ENCODE results near the gene CFAP221. TPM values are rescaled to one million over a fixed set of nuclear protein-coding genes. Genes with fewer than 3 reads are reported as not detected.

CFAP221 gene
- total RNA-seq, 1 donor from 2014 or later: not detected

- DNase-seq (ENCODE audit: low spot score in 2 of 2): no peak
- TF ChIP-seq CTCF (IDR thresholded peaks at IDR 0.05): no peak
- intact Hi-C loops (cut with DNase I): no loop called here
- Histone ChIP-seq H3K4me3 (no peak overlapping the region), H3K9me3 (peaks cover 8 to 15% of the 10 kb centered on the region in 2 donors), H3K4me1 (no peaks in the 10 kb centered on the region), H3K27ac (no peak overlapping the region), H3K27me3 (no peaks in the 10 kb centered on the region), H3K36me3 (no peaks in the 10 kb centered on the region)
Observed at GRCh38 chr2:119537792-119538191, 6.5 kb upstream of the CFAP221 start.

GRCh38 chr2:119541476-119541875 is 2.8 kb upstream of the CFAP221 start:
- H3K27me3 ChIP-seq: no peaks in the 10 kb centered on the region
- TF ChIP-seq CTCF (IDR thresholded peaks at IDR 0.05): no peak
- intact Hi-C loops (cut with DNase I): no loop called here

GRCh38 chr2:119544939-119545475 is 758 bp downstream of the CFAP221 start:
- no peak for DNase-seq (ENCODE audit: low spot score in 2 of 2)
- Histone ChIP-seq H3K4me1 (peaks cover 0 to 4% of the 10 kb centered on the region in 2 donors), H3K4me3 (peak overlapping the region; percentile 74 to 81), H3K9me3 (no peaks in the 10 kb centered on the region), H3K27me3 (no peaks in the 10 kb centered on the region), H3K27ac (peak overlapping the region; percentile 17 to 62), H3K36me3 (no peaks in the 10 kb centered on the region)
- no peak for TF ChIP-seq CTCF (IDR thresholded peaks at IDR 0.05)
- intact Hi-C loops (cut with DNase I): loop anchor here (1.0 to 5.0 kb wide), 3 partner anchors 62 to 212 kb away; partner anchors contain the start of genes C2orf76, DBI and PTPN4

More at GRCh38 chr2:119541476-119541875, 2.8 kb upstream of the CFAP221 start:
- Histone ChIP-seq H3K27ac (no peak overlapping the region), H3K4me1 (peaks cover 0 to 4% of the 10 kb centered on the region in 2 donors), H3K36me3 (no peaks in the 10 kb centered on the region), H3K9me3 (no peaks in the 10 kb centered on the region), H3K4me3 (no peak overlapping the region)
- DNase-seq (ENCODE audit: low spot score in 2 of 2): no peak

- Histone ChIP-seq H3K27me3 (no peaks in the 10 kb centered on the region), H3K4me1 (peaks cover 0 to 4% of the 10 kb centered on the region in 2 donors), H3K9me3 (no peaks in the 10 kb centered on the region), H3K27ac (no peak overlapping the region), H3K4me3 (no peak overlapping the region), H3K36me3 (no peaks in the 10 kb centered on the region)
- DNase-seq (ENCODE audit: low spot score in 2 of 2): no peak
- intact Hi-C loops (cut with DNase I): loop anchor here (2.0 to 5.0 kb wide), 2 partner anchors 179 to 211 kb away; partner anchors contain the start of genes C2orf76, DBI and PTPN4
- no peak for TF ChIP-seq CTCF (IDR thresholded peaks at IDR 0.05)
Observed at GRCh38 chr2:119545754-119546446, 1.7 kb downstream of the CFAP221 start.

GRCh38 chr2:119546447-119546767 is 2.2 kb downstream of the CFAP221 start:
- no peak for DNase-seq (ENCODE audit: low spot score in 2 of 2)
- TF ChIP-seq CTCF (IDR thresholded peaks at IDR 0.05): no peak

More at GRCh38 chr2:119546447-119546767, 2.2 kb downstream of the CFAP221 start:
- Histone ChIP-seq H3K27me3 (no peaks in the 10 kb centered on the region), H3K4me1 (peaks cover 0 to 4% of the 10 kb centered on the region in 2 donors), H3K9me3 (no peaks in the 10 kb centered on the region), H3K4me3 (no peak overlapping the region), H3K27ac (no peak overlapping the region), H3K36me3 (no peaks in the 10 kb centered on the region)
- intact Hi-C loops (cut with DNase I): loop anchor here (5.0 kb wide), 1 partner anchor 211 kb away; the partner anchor contains the start of gene PTPN4

Measured in ascending aorta (tissue), 2 donors.